Diencephalon (tissue), 1 donor: Measurements from ENCODE around the gene ZFP57. TPM values are rescaled to one million over a fixed set of nuclear protein-coding genes. Genes with fewer than 3 reads are reported as not detected.

Experiments used
- small RNA-seq: library from RNA; depleted of rRNA; stranded (forward); fragments of <200 nt; gene quantifications from one replicate; pipeline ENCODE3, GENCODE V24; 2014
- total RNA-seq: library from RNA; depleted of rRNA; stranded (reverse); fragments of >200 nt; gene quantifications from one replicate; pipeline ENCODE4 v1.2.3, GENCODE V29; 2014

The ZFP57 gene
- 0.23 TPM for total RNA-seq

DNA sequence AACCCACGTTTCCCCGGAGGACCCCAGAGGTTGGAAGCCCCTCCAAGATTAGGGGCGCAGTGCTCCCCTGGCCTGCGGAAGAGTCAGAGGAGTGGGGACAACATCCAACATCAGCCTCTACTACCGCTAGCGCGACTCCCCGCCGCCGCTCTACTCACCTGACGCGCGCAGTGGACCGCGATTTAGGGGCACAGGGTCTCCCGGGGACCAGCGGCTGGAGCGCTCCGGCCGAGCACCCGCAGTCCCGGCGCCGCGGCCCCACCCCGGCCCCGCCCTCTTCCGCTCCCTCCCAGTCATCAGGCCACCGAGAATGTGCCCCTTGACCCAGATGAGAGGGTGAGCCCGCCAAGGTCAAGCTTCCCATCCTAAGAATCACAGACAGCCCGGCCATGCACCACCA lies at the start of gene ZFP57:
ZFP57 (minus strand) TSS at position 249 of the 400 bp plus-strand sequence. CDS start 4,149 bp downstream, outside the sequence.

GRCh38 chr6:29723262-29723665 lies 42.3 kb upstream of the ZFP57 start, which contains the start of gene HLA-F:
Gene HLA-F, plus strand, starts transcription at chr6:29723434. Its CDS starts 30 bp downstream, at chr6:29723464.

GRCh38 chr6:29656798-29657197 lies 24.2 kb downstream of the ZFP57 start, which contains the start of gene MOG:
Gene MOG, plus strand, starts transcription at chr6:29657092. Its CDS starts 118 bp downstream, at chr6:29657210.

DNA sequence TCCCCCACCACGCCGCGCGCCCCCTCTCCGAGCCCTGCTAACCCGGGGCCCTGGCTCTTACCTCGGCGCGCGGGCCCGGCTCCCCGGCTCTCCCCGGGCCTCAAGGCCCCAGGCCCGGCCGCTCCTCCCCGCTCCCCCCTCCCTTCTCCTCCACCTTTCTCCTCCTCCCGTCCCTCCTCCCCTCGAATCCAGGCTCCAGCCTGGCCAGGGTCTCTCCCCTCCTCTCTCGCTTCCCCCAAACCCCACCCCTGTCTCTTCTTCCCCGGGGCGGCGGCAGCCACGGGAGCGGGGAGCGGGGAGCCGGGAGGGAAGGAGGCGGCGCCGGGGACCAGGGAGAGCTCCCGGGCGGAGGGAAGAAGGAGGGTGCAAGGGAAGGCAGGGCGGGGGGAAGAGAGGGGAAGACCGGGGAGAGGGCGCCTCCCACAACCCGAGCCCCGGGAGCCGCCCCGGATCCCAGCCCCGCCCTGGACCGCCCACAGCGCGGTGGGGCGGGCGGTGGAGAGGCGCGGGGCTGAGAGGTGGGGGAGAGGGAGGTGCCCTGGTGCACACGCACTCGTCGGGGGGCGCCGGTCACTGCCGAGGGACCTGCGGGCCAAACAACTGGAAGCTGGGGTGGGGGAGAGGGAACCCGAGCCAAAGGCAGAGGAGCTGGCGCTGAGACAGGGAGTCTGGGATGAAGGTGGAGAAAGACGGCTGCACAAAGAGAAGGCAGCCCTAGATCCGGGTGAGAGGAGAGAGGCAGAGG lies 48.0 kb downstream of the ZFP57 start, which contains the start of gene GABBR1:
GABBR1 (minus strand) TSS at position 395 of the 745 bp plus-strand sequence. CDS start 798 bp downstream, outside the sequence.

Small RNA genes within 50 kb of the gene (small RNA-seq; reads per million reads assigned to genes)
- gene SUMO2P1, result not detected

Other genes with a start within 250 kb of the ZFP57 start
- not detected for gene OR10C1, start 241.8 kb downstream of the ZFP57 start, total RNA-seq
- gene OR11A1, start 224.1 kb downstream of the ZFP57 start, total RNA-seq, result not detected
- not detected for gene OR2H1, start 224.0 kb downstream of the ZFP57 start, total RNA-seq
- not detected for gene MAS1L, start 193.2 kb downstream of the ZFP57 start, total RNA-seq
- not detected for gene UBD, start 121.4 kb downstream of the ZFP57 start, total RNA-seq
- not detected for gene OR2H2, start 96.0 kb downstream of the ZFP57 start, total RNA-seq
- 175 TPM for gene GABBR1, start 48.0 kb downstream of the ZFP57 start, total RNA-seq
- gene MOG, start 24.1 kb downstream of the ZFP57 start, total RNA-seq, result 1.4 TPM
- 0.92 TPM for gene HLA-F, start 42.3 kb upstream of the ZFP57 start, total RNA-seq
- gene HLA-G, start 146.7 kb upstream of the ZFP57 start, total RNA-seq, result not detected